ENCODE results near the gene FAU. TPM values are rescaled to one million over a fixed set of nuclear protein-coding genes. Genes with fewer than 3 reads are reported as not detected.
A peak's percentile ranks its signal among the peaks of the same experiment; 100 is the strongest.

The FAU gene
- total and polyA plus RNA-seq, 4 experiments from 2014 or later = 913 to 1,690 (median 1,294) TPM

- Histone ChIP-seq H3K27me3 (ENCODE audit: insufficient read depth, low read length) (no peaks in the 10 kb centered on the region), H3K4me1 (ENCODE audit: insufficient read depth, low read length) (peaks cover 30% of the 10 kb centered on the region), H3K9me3 (ENCODE audit: control insufficient read depth in 1 of 2, low read length in 2 of 2) (no peaks in the 10 kb centered on the region), H3K4me3 (ENCODE audit: low read length in 2 of 2) (peak overlapping the region; percentile 68 to 99), H3K36me3 (ENCODE audit: insufficient read depth, low read length) (peaks cover 22% of the 10 kb centered on the region), H3K27ac (ENCODE audit: low read depth, low read length) (peak overlapping the region; percentile 99)
- intact Hi-C loops (cut with micrococcal nuclease) = loop anchor here (10.0 kb wide), 1 partner anchor 719 kb away; the partner anchor contains the start of gene CFL1
- H3K27ac Mint-ChIP-seq = peak overlapping the region; percentile 99 to 100 (median 100)
- POLR2A ChIA-PET (ENCODE audit: partially characterized antibody) = interaction anchor here (0.6 to 7.5 kb wide), 26 partner anchors 9 to 1153 kb away, joined by 3 to 251 read pairs (median 6); partner anchors contain the start of genes CAPN1, CDC42EP2, FAU and MALAT1
- H3K27me3 Mint-ChIP-seq = peaks cover 0 to 2% of the 10 kb centered on the region in 2 donors
- H3K4me3 Mint-ChIP-seq = peak overlapping the region; percentile 97 to 100 (median 98)
- peaks cover 23 to 48% (median 33%) of the 10 kb centered on the region in 4 donors for H3K4me1 Mint-ChIP-seq
- H3K36me3 Mint-ChIP-seq = peaks cover 5 to 37% of the 10 kb centered on the region in 2 donors
- CTCF ChIA-PET (ENCODE audit: partially characterized antibody) = interaction anchor here (1.3 to 3.5 kb wide), 6 partner anchors 14 to 194 kb away, joined by 3 to 23 read pairs (median 7); partner anchors contain the start of genes FAU, MRPL49, TM7SF2 and ZNHIT2
- no peak for DNase-seq
- H3K9me3 Mint-ChIP-seq = peaks cover 0 to 5% (median 0%) of the 10 kb centered on the region in 8 donors
Observed at GRCh38 chr11:65135633-65136145, 13.8 kb upstream of the FAU start.

GRCh38 chr11:65134952-65135632 lies 13.2 kb upstream of the FAU start:
- H3K36me3 ChIP-seq (ENCODE audit: insufficient read depth, low read length) = peaks cover 27% of the 10 kb centered on the region
- CTCF ChIA-PET (ENCODE audit: partially characterized antibody) = interaction anchor here (1.3 to 3.5 kb wide), 8 partner anchors 13 to 194 kb away, joined by 3 to 23 read pairs (median 4); partner anchors contain the start of genes CAPN1, FAU, MRPL49 and TM7SF2
- H3K27me3 ChIP-seq (ENCODE audit: insufficient read depth, low read length) = no peaks in the 10 kb centered on the region
- intact Hi-C loops (cut with micrococcal nuclease) = loop anchor here (1.0 to 10.0 kb wide), 4 partner anchors 13 to 720 kb away; partner anchors contain the start of genes CAPN1, CFL1, FAU and MRPL49
- POLR2A ChIA-PET (ENCODE audit: partially characterized antibody) = interaction anchor here (0.6 to 7.5 kb wide), 34 partner anchors 9 to 1154 kb away, joined by 3 to 251 read pairs (median 5); partner anchors contain the start of genes ARL2, CAPN1, CDC42EP2 and DPF2
- peaks cover 30% of the 10 kb centered on the region for H3K4me1 ChIP-seq (ENCODE audit: insufficient read depth, low read length)
- peak overlapping the region; percentile 99 to 100 (median 100) for H3K27ac Mint-ChIP-seq
- H3K27ac ChIP-seq (ENCODE audit: low read depth, low read length) = peak overlapping the region; percentile 99
- peak; percentile 89 to 95 (median 92) for DNase-seq
- H3K36me3 Mint-ChIP-seq = peaks cover 5 to 40% of the 10 kb centered on the region in 2 donors
- H3K4me3 ChIP-seq (ENCODE audit: low read length in 2 of 2) = peak overlapping the region; percentile 68 to 99
- no peaks in the 10 kb centered on the region for H3K9me3 ChIP-seq (ENCODE audit: control insufficient read depth in 1 of 2, low read length in 2 of 2)
- H3K27me3 Mint-ChIP-seq = peaks cover 0 to 2% of the 10 kb centered on the region in 2 donors
- H3K9me3 Mint-ChIP-seq = peaks cover 0 to 5% (median 0%) of the 10 kb centered on the region in 8 donors
- H3K4me3 Mint-ChIP-seq = peak overlapping the region; percentile 97 to 100 (median 98)
- H3K4me1 Mint-ChIP-seq = peaks cover 23 to 48% (median 33%) of the 10 kb centered on the region in 4 donors

GRCh38 chr11:65134240-65134951 lies 12.5 kb upstream of the FAU start, which contains the start of gene SYVN1:
Gene SYVN1 (minus strand): TSS chr11:65134519. CDS start chr11:65133601, 918 bp downstream.
- Histone ChIP-seq H3K4me3 (ENCODE audit: low read length in 2 of 2) (peak within 1 kb of the TSS; percentile 68 to 99), H3K4me1 (ENCODE audit: insufficient read depth, low read length) (peaks cover 30% of the 10 kb centered on the region), H3K36me3 (ENCODE audit: insufficient read depth, low read length) (peaks cover 34% of the 10 kb centered on the region), H3K27me3 (ENCODE audit: insufficient read depth, low read length) (no peaks in the 10 kb centered on the region), H3K9me3 (ENCODE audit: control insufficient read depth in 1 of 2, low read length in 2 of 2) (no peaks in the 10 kb centered on the region), H3K27ac (ENCODE audit: low read depth, low read length) (peak within 1 kb of the TSS; percentile 99)
- Mint-ChIP-seq H3K36me3 (peaks cover 5 to 43% of the 10 kb centered on the region in 2 donors), H3K4me3 (peak within 1 kb of the TSS; percentile 97 to 100 (median 98)), H3K9me3 (peaks cover 0 to 5% (median 0%) of the 10 kb centered on the region in 8 donors), H3K4me1 (peaks cover 23 to 48% (median 33%) of the 10 kb centered on the region in 4 donors), H3K27ac (peak within 1 kb of the TSS; percentile 99 to 100 (median 100)), H3K27me3 (no peaks in the 10 kb centered on the region)
- DNase-seq = peak; percentile 92 to 95 (median 93)
- POLR2A ChIA-PET (ENCODE audit: partially characterized antibody) = interaction anchor here (0.7 to 7.5 kb wide), 34 partner anchors 10 to 1985 kb away, joined by 3 to 251 read pairs (median 4); partner anchors contain the start of genes ARL2, ATG2A, CAPN1 and CDC42EP2
- CTCF ChIA-PET (ENCODE audit: partially characterized antibody) = interaction anchor here (1.3 to 3.5 kb wide), 8 partner anchors 13 to 195 kb away, joined by 3 to 23 read pairs (median 4); partner anchors contain the start of genes CAPN1, FAU, MRPL49 and TM7SF2
- intact Hi-C loops (cut with micrococcal nuclease) = loop anchor here (1.0 to 10.0 kb wide), 4 partner anchors 12 to 720 kb away; partner anchors contain the start of genes CAPN1, CFL1, FAU and MRPL49

GRCh38 chr11:65133724-65134123 lies 11.8 kb upstream of the FAU start:
- peak in 2 of 5 donors; percentile 21 to 42 for DNase-seq
- peaks cover 5 to 50% of the 10 kb centered on the region in 2 donors for H3K36me3 Mint-ChIP-seq
- peak overlapping the region; percentile 68 to 99 for H3K4me3 ChIP-seq (ENCODE audit: low read length in 2 of 2)
- CTCF ChIA-PET (ENCODE audit: partially characterized antibody) = interaction anchor here (1.3 to 2.5 kb wide), 3 partner anchors 21 to 56 kb away, joined by 3 to 11 read pairs (median 4); partner anchors contain the start of genes CAPN1 and TM7SF2
- H3K9me3 Mint-ChIP-seq = peaks cover 0 to 5% (median 0%) of the 10 kb centered on the region in 8 donors
- peaks cover 30% of the 10 kb centered on the region for H3K4me1 ChIP-seq (ENCODE audit: insufficient read depth, low read length)
- H3K9me3 ChIP-seq (ENCODE audit: control insufficient read depth in 1 of 2, low read length in 2 of 2) = no peaks in the 10 kb centered on the region
- intact Hi-C loops (cut with micrococcal nuclease) = loop anchor here (1.0 to 10.0 kb wide), 4 partner anchors 11 to 721 kb away; partner anchors contain the start of genes CAPN1, CFL1, FAU and MRPL49
- peaks cover 23 to 48% (median 33%) of the 10 kb centered on the region in 4 donors for H3K4me1 Mint-ChIP-seq
- H3K27ac Mint-ChIP-seq = peak overlapping the region; percentile 99 to 100 (median 100)
- H3K27me3 Mint-ChIP-seq = no peaks in the 10 kb centered on the region
- peak overlapping the region; percentile 97 to 100 (median 98) for H3K4me3 Mint-ChIP-seq
- H3K27ac ChIP-seq (ENCODE audit: low read depth, low read length) = peak overlapping the region; percentile 99
- H3K36me3 ChIP-seq (ENCODE audit: insufficient read depth, low read length) = peaks cover 39% of the 10 kb centered on the region
- no peaks in the 10 kb centered on the region for H3K27me3 ChIP-seq (ENCODE audit: insufficient read depth, low read length)
- POLR2A ChIA-PET (ENCODE audit: partially characterized antibody) = interaction anchor here (0.8 to 7.5 kb wide), 14 partner anchors 13 to 1985 kb away, joined by 3 to 251 read pairs (median 9); partner anchors contain the start of genes ATG2A, CAPN1, FAU and KDM2A

DNA sequence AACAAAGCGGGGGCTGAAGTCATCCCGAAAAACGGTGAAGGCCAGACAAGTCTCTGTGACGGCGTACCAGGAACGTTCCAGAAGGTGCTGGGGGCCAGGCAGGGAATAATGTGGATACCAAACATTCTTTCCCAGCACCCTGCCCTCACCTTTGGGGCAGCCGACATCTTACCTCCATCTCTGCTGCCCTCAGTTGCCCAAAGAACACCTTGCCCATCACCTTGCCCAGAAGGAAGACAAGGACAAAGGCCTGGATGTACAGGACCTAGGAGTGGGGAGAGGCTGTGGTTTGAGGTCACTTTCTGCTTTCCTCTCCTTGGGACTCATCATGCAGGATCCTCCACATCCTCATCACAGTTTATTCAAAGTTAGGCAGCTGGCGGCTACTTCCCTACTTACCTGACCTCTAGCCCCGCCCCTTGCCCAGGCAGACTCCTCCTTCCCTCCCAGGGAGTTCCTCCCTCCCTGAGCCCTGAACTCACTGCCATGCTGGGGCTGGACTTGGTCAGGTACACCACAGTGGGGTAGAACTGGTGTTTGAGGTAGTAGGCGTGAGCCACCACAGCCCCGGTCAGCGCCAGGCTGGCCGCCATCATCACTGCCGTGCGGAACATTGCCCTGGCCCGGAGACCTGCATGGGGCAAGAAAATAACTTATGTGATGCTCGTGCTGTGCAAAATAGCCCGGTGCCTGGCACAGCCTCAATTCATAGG lies 11.2 kb upstream of the FAU start:
- Histone ChIP-seq H3K36me3 (ENCODE audit: insufficient read depth, low read length) (peaks cover 45% of the 10 kb centered on the region), H3K4me1 (ENCODE audit: insufficient read depth, low read length) (peaks cover 30% of the 10 kb centered on the region), H3K9me3 (ENCODE audit: control insufficient read depth in 1 of 2, low read length in 2 of 2) (no peaks in the 10 kb centered on the region), H3K27ac (ENCODE audit: low read depth, low read length) (peak overlapping the region; percentile 99), H3K4me3 (ENCODE audit: low read length in 2 of 2) (peak overlapping the region; percentile 68 to 99), H3K27me3 (ENCODE audit: insufficient read depth, low read length) (no peaks in the 10 kb centered on the region)
- ChIA-PET POLR2A (ENCODE audit: partially characterized antibody) (interaction anchor here (0.8 to 7.5 kb wide), 9 partner anchors 12 to 1986 kb away, joined by 3 to 251 read pairs (median 21); partner anchors contain the start of genes ATG2A, CAPN1, FAU and KDM2A), CTCF (ENCODE audit: partially characterized antibody) (interaction anchor here (2.5 kb wide), 1 partner anchor 21 kb away, joined by 11 read pairs; the partner anchor contains the start of gene TM7SF2)
- intact Hi-C loops (cut with micrococcal nuclease) = loop anchor here (10.0 kb wide), 1 partner anchor 722 kb away; the partner anchor contains the start of gene CFL1
- Mint-ChIP-seq H3K9me3 (peaks cover 0 to 5% (median 0%) of the 10 kb centered on the region in 8 donors), H3K4me3 (peak overlapping the region; percentile 97 to 100 (median 98)), H3K27me3 (no peaks in the 10 kb centered on the region), H3K4me1 (peaks cover 23 to 48% (median 33%) of the 10 kb centered on the region in 4 donors), H3K27ac (peak overlapping the region; percentile 99 to 100 (median 100)), H3K36me3 (peaks cover 5 to 56% of the 10 kb centered on the region in 2 donors)
- DNase-seq = peak in 4 of 5 donors; percentile 26 to 76 (median 30)

All from CD4-positive, alpha-beta memory T cell (primary cell).